BLaER1 (cell line): ENCODE results near the gene PSKH1.

Source experiments
- H3K27ac ChIP-seq: shearing (Covaris generic); formaldehyde crosslinking; 2 replicates; pipeline ENCODE4 v1.8.1; 2022
- H3K27me3 ChIP-seq: shearing (Covaris generic); formaldehyde crosslinking; 2 replicates; pipeline ENCODE4 v1.8.1; 2022
- H3K36me3 ChIP-seq: shearing (Covaris generic); formaldehyde crosslinking; 2 replicates; pipeline ENCODE4 v1.8.1; 2022
- H3K4me1 ChIP-seq: shearing (Covaris generic); formaldehyde crosslinking; 2 replicates; pipeline ENCODE4 v1.8.1; 2022
- H3K4me2 ChIP-seq: shearing (Covaris generic); formaldehyde crosslinking; 2 replicates; pipeline ENCODE4 v1.8.1; 2022
- H3K4me3 ChIP-seq: shearing (Covaris generic); formaldehyde crosslinking; 2 replicates; pipeline ENCODE4 v1.8.1; 2022
- H3K9ac ChIP-seq: shearing (Covaris generic); formaldehyde crosslinking; 2 replicates; pipeline ENCODE4 v1.8.1; 2022
- H3K9me3 ChIP-seq: shearing (Covaris generic); formaldehyde crosslinking; 2 replicates; pipeline ENCODE4 v1.8.1; 2022
- H4K20me1 ChIP-seq: shearing (Covaris generic); formaldehyde crosslinking; 2 replicates; pipeline ENCODE4 v1.8.1; 2022
- Cebpa-rat ChIP-seq: shearing (Covaris generic); IDR thresholded peaks from 2 replicates; pipeline ENCODE4 v1.8.1; 2022

Gene PSKH1

DNA sequence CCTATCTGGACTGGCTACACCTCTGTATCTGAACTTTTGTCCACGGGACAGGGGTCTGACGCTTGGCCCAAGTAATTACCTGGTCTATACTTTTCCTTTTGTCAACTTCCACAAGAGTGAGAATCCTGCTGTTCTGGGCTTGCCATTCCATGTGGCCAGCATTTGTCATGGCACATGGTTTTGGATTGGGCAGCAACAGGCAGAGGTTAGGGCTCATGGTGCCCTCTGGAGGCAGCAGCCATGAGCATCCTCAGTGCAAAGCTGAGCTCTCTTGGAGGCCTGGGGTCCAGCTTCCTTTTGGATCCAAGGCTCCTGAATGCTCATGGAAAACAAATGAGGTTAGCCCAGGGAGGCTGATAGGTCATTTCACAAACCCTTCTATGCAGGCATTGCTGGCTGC, 27.7 kb upstream of the PSKH1 start:
- Histone ChIP-seq H3K9me3 (no peaks in the 10 kb centered on the region), H3K9ac (no peak overlapping the region), H3K4me3 (no peak overlapping the region), H3K27ac (no peak overlapping the region), H3K36me3 (peaks cover 100% of the 10 kb centered on the region), H3K4me2 (no peak overlapping the region), H3K4me1 (no peaks in the 10 kb centered on the region), H3K27me3 (no peaks in the 10 kb centered on the region), H4K20me1 (peaks cover 93% of the 10 kb centered on the region)
- TF ChIP-seq Cebpa-rat, result no peak

DNA sequence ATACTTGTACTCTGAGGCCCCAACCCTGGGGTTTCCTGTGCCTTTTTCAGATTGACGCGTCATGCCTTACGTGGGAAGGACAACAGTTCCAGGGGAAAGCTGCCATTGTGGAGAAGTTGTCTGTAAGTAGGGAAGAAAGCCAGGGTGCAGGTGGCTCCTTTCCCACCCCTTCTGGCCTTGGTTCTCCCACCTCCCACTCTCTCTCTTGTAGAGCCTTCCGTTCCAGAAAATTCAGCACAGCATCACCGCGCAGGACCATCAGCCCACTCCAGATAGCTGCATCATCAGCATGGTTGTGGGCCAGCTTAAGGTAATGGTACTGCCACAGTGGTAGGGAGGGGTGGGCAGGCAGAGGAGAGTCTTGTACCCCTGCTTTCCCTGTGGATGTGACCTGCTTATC, 24.8 kb upstream of the PSKH1 start:
- H3K9me3 ChIP-seq, result no peaks in the 10 kb centered on the region
- H3K4me3 ChIP-seq, result no peak overlapping the region
- no peak for TF ChIP-seq Cebpa-rat
- 0 out of 2 replicates have a peak overlapping the region, but pooled peaks have one; percentile 4 for H3K9ac ChIP-seq
- H3K36me3 ChIP-seq, result peaks cover 91% of the 10 kb centered on the region
- no peaks in the 10 kb centered on the region for H3K27me3 ChIP-seq
- no peak overlapping the region for H3K4me2 ChIP-seq
- H3K27ac ChIP-seq, result no peak overlapping the region
- peaks cover 65% of the 10 kb centered on the region for H4K20me1 ChIP-seq
- H3K4me1 ChIP-seq, result peaks cover 7% of the 10 kb centered on the region

DNA sequence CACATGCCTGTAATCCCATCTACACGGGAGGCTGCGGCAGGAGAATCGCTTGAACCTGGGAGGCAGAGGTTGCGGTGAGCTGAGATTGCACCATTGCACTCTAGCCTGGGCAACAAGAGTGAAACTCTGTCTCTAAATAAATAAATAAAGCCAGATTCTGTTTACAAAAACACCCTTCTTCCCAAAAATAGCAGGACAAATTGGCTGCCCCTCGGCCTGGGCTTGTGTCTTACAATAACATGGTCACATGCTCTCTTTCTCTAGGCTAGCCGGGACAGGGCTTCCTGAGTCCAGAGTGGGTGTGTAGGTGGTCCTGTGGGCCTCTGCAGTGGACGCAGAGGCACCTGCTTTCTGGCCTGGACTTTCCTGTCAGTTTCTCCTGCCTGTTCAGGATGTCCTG, 23.4 kb upstream of the PSKH1 start:
- Histone ChIP-seq H3K9ac (no peak overlapping the region), H3K9me3 (no peaks in the 10 kb centered on the region), H3K4me3 (no peak overlapping the region), H3K36me3 (peaks cover 77% of the 10 kb centered on the region), H3K4me2 (no peak overlapping the region), H3K4me1 (peaks cover 17% of the 10 kb centered on the region), H3K27ac (no peak overlapping the region), H4K20me1 (peaks cover 65% of the 10 kb centered on the region), H3K27me3 (no peaks in the 10 kb centered on the region)
- TF ChIP-seq Cebpa-rat, result no peak

DNA sequence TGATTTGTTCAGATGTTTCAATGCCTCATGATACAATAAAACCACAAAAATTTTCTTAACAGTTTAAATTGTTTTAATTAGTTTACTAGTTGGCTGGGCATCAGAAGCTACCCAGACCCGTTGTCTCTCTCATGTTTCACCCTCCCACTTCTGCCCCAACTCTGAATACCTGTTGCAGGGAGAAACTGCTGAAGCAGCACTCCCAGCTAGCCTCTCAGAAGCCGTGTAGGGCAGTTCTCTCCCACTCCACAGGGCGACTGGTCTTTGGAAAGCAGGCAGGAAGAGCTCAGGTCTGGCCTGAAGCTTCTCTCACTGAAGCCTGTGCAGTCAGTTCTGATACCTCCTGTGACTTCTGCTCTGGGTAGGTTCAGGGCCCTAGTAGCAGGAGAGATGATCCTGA, 21.8 kb upstream of the PSKH1 start:
- no peak overlapping the region for H3K27ac ChIP-seq
- H3K9ac ChIP-seq, result no peak overlapping the region
- H3K4me3 ChIP-seq, result no peak overlapping the region
- H4K20me1 ChIP-seq, result peaks cover 65% of the 10 kb centered on the region
- H3K36me3 ChIP-seq, result peaks cover 77% of the 10 kb centered on the region
- no peaks in the 10 kb centered on the region for H3K27me3 ChIP-seq
- H3K4me2 ChIP-seq, result no peak overlapping the region
- no peak for TF ChIP-seq Cebpa-rat
- no peaks in the 10 kb centered on the region for H3K9me3 ChIP-seq
- H3K4me1 ChIP-seq, result peaks cover 34% of the 10 kb centered on the region

DNA sequence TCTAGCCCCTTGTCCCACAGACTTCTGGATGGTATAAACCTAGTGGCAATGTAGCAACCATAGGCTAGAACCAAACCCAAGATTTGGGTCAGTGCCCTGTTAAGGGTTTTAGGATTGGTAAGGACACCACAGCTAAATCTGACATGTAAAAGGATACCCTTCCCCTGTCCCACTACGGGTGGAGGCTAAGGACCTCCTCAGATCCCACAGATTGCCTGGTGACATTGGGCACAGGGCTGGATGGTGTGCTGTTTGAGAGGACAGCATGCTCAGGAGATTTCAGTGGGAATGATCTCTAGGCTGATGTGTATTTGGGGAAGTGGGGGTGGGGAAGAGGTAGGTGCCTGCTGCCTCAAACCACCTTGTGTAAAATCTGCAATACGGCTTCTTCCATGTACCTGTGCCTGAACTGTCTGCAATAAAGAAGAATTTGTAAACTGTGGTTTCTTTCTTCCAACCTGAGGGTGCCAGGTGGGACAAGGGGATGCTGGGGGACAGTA, 20.9 kb upstream of the PSKH1 start:
- peaks cover 37% of the 10 kb centered on the region for H3K4me1 ChIP-seq
- TF ChIP-seq Cebpa-rat, result no peak
- H3K4me3 ChIP-seq, result peak overlapping the region; percentile 98
- H3K4me2 ChIP-seq, result peak overlapping the region; percentile 89
- peak overlapping the region; percentile 97; the same call in 1 of the 2 replicates for H3K9ac ChIP-seq
- H3K9me3 ChIP-seq, result no peaks in the 10 kb centered on the region
- H3K27me3 ChIP-seq, result no peaks in the 10 kb centered on the region
- peaks cover 66% of the 10 kb centered on the region for H4K20me1 ChIP-seq
- peak overlapping the region; percentile 96 for H3K27ac ChIP-seq
- H3K36me3 ChIP-seq, result peaks cover 77% of the 10 kb centered on the region

DNA sequence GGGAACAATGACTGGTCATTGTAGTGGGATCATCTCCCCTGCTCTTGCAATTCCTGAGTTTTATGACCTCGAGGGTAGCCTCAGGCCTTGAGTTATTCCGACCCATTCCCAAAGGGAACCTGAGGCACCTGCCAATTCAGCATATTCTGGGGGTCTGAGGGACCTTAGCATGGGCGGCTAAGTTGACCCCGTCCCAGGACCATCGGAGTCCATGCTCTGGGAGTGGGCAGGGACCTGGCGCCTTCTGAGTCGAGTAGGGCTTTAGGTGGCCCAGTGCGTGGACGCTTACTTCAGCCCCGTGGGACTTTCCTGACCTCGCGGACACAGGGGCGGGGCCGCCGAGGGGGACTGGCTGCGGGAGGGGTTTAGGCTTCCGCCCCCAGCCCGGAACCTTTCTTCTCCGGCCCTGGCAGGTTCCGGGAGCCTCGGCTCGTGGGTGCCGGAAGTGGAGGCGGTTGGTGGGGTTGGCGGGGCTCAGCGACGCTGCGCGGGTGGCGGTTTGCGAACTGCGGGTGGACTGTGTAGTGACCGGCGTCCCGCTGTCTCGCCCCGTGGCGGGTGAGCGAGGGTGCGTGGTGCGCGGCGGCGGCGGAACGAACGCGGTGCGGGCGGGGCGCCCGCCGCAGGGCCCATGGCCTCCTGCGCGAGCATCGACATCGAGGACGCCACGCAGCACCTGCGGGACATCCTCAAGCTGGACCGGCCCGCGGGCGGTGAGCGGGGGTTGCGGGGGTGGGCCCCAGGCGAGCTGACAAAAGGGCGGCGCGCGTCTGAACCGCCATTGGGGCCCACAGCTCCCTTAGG, 20.2 kb upstream of the PSKH1 start, which contains the start of gene EDC4:
Gene EDC4, plus strand, starts transcription at position 422 of the 804 bp plus-strand sequence. Its CDS starts 210 bp downstream, at position 632.
- no peak for TF ChIP-seq Cebpa-rat
- Histone ChIP-seq H3K9ac (peak within 1 kb of the TSS; percentile 97), H3K4me1 (peaks cover 37% of the 10 kb centered on the region), H4K20me1 (peaks cover 66% of the 10 kb centered on the region), H3K27me3 (no peaks in the 10 kb centered on the region), H3K4me2 (peak within 1 kb of the TSS; percentile 89), H3K4me3 (peak within 1 kb of the TSS; percentile 98), H3K36me3 (peaks cover 77% of the 10 kb centered on the region), H3K9me3 (no peaks in the 10 kb centered on the region), H3K27ac (peak within 1 kb of the TSS; percentile 96)

DNA sequence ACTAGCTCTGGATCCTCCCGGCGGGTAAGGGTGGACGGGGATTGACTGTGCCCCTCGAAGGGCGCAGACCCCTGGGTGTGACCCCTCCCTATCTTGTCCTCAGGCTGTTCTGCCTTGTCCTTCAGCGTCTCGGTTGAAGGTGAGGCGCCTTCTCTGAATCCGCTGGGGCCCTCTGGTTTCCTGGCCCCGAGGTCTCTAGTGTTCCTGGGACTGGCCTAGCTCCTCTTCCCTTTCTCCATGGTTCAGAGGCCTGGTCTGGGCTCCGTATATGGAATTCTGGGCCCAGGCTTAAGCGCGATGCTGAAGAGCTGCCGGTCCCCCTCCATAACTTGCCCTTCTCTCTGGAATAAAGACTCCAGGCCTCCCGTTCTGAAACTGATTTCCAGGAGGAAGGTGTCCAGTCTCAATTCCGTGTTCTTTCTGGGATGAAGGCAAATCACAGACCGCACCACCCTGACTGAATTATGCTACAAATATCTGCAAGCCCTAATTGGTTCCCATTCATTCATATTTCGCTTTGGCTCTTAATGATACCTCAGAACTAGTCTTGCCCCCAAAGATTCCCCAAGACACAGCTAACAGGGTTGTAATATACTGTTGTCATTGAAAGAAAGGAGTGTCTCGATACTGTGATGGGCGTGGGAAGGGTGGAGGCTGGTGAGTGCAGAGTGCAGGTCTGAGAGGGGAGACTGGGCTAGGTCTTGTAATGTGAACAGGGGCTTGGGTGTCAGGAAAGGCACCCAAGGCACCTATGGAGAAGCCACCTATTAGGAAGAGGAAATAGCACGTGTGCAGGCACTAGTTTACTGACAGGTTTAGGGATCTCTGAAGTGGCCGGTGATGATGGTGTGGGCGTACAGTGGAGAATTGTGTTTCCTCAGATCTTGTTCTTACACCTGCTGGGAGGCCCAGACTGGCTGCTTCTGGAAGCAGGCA, 19.4 kb upstream of the PSKH1 start:
- Histone ChIP-seq H3K27ac (peak overlapping the region; percentile 96), H3K4me1 (peaks cover 37% of the 10 kb centered on the region), H3K9ac (peak overlapping the region; percentile 97), H4K20me1 (peaks cover 62% of the 10 kb centered on the region), H3K27me3 (no peaks in the 10 kb centered on the region), H3K4me2 (peak overlapping the region; percentile 89), H3K9me3 (no peaks in the 10 kb centered on the region), H3K4me3 (peak overlapping the region; percentile 98), H3K36me3 (peaks cover 77% of the 10 kb centered on the region)
- TF ChIP-seq Cebpa-rat, result no peak

DNA sequence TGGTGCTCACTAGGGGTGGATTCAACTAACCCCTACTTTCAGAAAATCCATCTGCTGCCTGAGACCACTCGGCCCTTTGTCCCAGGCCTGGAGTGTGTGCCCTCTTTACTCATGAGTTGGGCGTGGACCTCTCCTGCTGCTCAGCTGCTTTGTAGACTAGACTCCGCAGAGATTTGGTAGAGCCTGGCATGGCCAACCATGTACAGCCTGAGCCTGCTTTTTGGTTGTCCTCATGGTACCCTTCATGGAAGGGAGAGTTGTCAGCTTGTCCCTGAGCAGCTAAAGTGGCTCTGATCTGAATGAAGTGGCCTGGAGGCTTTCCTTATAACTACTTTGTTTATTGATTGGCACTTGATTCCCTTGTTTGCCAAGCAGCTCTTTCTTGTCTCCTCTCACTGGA, 18.7 kb upstream of the PSKH1 start:
- Histone ChIP-seq H3K9ac (peak overlapping the region; percentile 97), H4K20me1 (peaks cover 58% of the 10 kb centered on the region), H3K27me3 (no peaks in the 10 kb centered on the region), H3K36me3 (peaks cover 77% of the 10 kb centered on the region), H3K4me3 (peak overlapping the region; percentile 98), H3K27ac (0 out of 2 replicates have a peak overlapping the region, but pooled peaks have one; percentile 96), H3K4me2 (peak overlapping the region; percentile 89), H3K4me1 (peaks cover 37% of the 10 kb centered on the region), H3K9me3 (no peaks in the 10 kb centered on the region)
- TF ChIP-seq Cebpa-rat, result no peak

DNA sequence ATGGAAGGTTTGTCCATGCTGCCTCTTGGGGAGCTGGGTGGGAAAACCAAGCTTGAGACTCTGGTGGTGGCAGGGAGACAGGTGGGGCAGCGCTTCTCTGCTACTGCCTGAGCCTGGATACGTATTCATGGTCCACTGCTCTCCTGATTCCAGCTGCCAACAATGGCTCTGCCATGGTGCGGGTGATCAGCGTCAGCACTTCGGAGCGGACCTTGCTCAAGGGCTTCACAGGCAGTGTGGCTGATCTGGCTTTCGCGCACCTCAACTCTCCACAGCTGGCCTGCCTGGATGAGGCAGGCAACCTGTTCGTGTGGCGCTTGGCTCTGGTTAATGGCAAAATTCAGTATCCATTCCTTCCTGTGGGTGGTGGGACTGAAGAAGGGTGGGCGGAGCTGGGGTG, 16.0 kb upstream of the PSKH1 start:
- Histone ChIP-seq H3K4me3 (no peak overlapping the region), H3K4me2 (no peak overlapping the region), H3K9ac (no peak overlapping the region), H4K20me1 (peaks cover 78% of the 10 kb centered on the region), H3K27ac (no peak overlapping the region), H3K27me3 (no peaks in the 10 kb centered on the region), H3K4me1 (peaks cover 37% of the 10 kb centered on the region), H3K36me3 (peaks cover 77% of the 10 kb centered on the region), H3K9me3 (no peaks in the 10 kb centered on the region)
- no peak for TF ChIP-seq Cebpa-rat
